Chondrocyte (in vitro differentiated cells): Measurements from ENCODE around the gene PBX4. TPM values are rescaled to one million over a fixed set of nuclear protein-coding genes. Genes with fewer than 3 reads are reported as not detected.

Experiments
- DNase-seq: peaks from one replicate; pipeline ENCODE4 v3.0.0; 2021; ENCODE audit warnings: mixed read lengths, low spot score
- H3K27ac Mint-ChIP-seq: one replicate; pipeline ENCODE4 v1.8.0; 2021; ENCODE audit warnings: mild to moderate bottlenecking, moderate library complexity, mixed read lengths; ENCODE audit not compliant: unreplicated experiment
- H3K27me3 Mint-ChIP-seq: 2 replicates; pipeline ENCODE4 v1.8.0; 2021; ENCODE audit warnings: low read depth, mixed read lengths
- H3K36me3 Mint-ChIP-seq: 2 replicates; pipeline ENCODE4 v1.8.0; 2021; ENCODE audit warnings: low read depth, mixed read lengths
- H3K4me1 Mint-ChIP-seq: 2 replicates; pipeline ENCODE4 v1.8.0; 2021; ENCODE audit warnings: low read depth, mild to moderate bottlenecking, mixed read lengths
- H3K4me3 Mint-ChIP-seq: one replicate; pipeline ENCODE4 v1.8.0; 2021; ENCODE audit warnings: mild to moderate bottlenecking, moderate library complexity, mixed read lengths; ENCODE audit not compliant: unreplicated experiment
- H3K9me3 Mint-ChIP-seq: 2 replicates; pipeline ENCODE4 v1.8.0; 2021; ENCODE audit warnings: low read depth, mixed read lengths
- CTCF ChIP-seq: fragments of 200-600 bp; sonication (generic); IDR thresholded peaks from 2 replicates; pipeline ENCODE4 v1.5.0; 2021; ENCODE audit warnings: antibody characterized with exemption, mild to moderate bottlenecking, moderate library complexity
- total RNA-seq: library from RNA; stranded (reverse); gene quantifications from 3 replicates; pipeline ENCODE4 v1.2.1, GENCODE V29; 2021

PBX4 gene
- total RNA-seq, 1 donor from 2014 or later, result 1.2 TPM

- Mint-ChIP-seq H3K27me3 (no peaks in the 10 kb centered on the region), H3K36me3 (peaks cover 2% of the 10 kb centered on the region), H3K4me1 (peaks cover 35% of the 10 kb centered on the region), H3K27ac (peak overlapping the region; percentile 74), H3K4me3 (no peak overlapping the region), H3K9me3 (no peaks in the 10 kb centered on the region)
- DNase-seq, result no peak
- peak; percentile 97 for TF ChIP-seq CTCF
Observed at GRCh38 chr19:19531951-19532805, 86.3 kb downstream of the PBX4 start.

- no peak for DNase-seq
- TF ChIP-seq CTCF, result no peak
- Mint-ChIP-seq H3K36me3 (peaks cover 2% of the 10 kb centered on the region), H3K9me3 (no peaks in the 10 kb centered on the region), H3K27ac (peak overlapping the region; percentile 64), H3K27me3 (no peaks in the 10 kb centered on the region), H3K4me3 (no peak overlapping the region), H3K4me1 (peaks cover 35% of the 10 kb centered on the region)
Observed at GRCh38 chr19:19530889-19531288, 87.6 kb downstream of the PBX4 start.

- Mint-ChIP-seq H3K9me3 (no peaks in the 10 kb centered on the region), H3K27ac (peak overlapping the region; percentile 15), H3K27me3 (no peaks in the 10 kb centered on the region), H3K36me3 (peaks cover 2% of the 10 kb centered on the region), H3K4me1 (peaks cover 35% of the 10 kb centered on the region), H3K4me3 (no peak overlapping the region)
- peak; percentile 14 for TF ChIP-seq CTCF
- DNase-seq, result no peak
Observed at GRCh38 chr19:19530423-19530804, 88.1 kb downstream of the PBX4 start.

- TF ChIP-seq CTCF, result no peak
- H3K36me3 Mint-ChIP-seq, result peaks cover 2% of the 10 kb centered on the region
- peaks cover 35% of the 10 kb centered on the region for H3K4me1 Mint-ChIP-seq
- H3K4me3 Mint-ChIP-seq, result no peak overlapping the region
- DNase-seq, result no peak
- peak overlapping the region; percentile 49 for H3K27ac Mint-ChIP-seq
- no peaks in the 10 kb centered on the region for H3K9me3 Mint-ChIP-seq
- no peaks in the 10 kb centered on the region for H3K27me3 Mint-ChIP-seq
Observed at GRCh38 chr19:19529783-19530422, 88.6 kb downstream of the PBX4 start.

GRCh38 chr19:19528721-19529490, 89.6 kb downstream of the PBX4 start, which contains the start of gene YJEFN3:
Gene YJEFN3 (plus strand): TSS chr19:19528911. CDS start chr19:19528933, 22 bp downstream.
- Mint-ChIP-seq H3K36me3 (peaks cover 2% of the 10 kb centered on the region), H3K9me3 (no peaks in the 10 kb centered on the region), H3K4me1 (peaks cover 30% of the 10 kb centered on the region), H3K27ac (peak within 1 kb of the TSS; percentile 49), H3K4me3 (no peak within 1 kb of the TSS), H3K27me3 (no peaks in the 10 kb centered on the region)
- no peak for TF ChIP-seq CTCF
- no peak for DNase-seq
